Measurements from ENCODE around the gene FAM171A1.

GRCh38 chr10:15399060-15399661 is 28.1 kb upstream of the FAM171A1 start:
- TF ChIP-seq CTCF (IDR thresholded peaks at IDR 0.05; ENCODE audit: insufficient read depth, low read depth, low read length) (no peak), EZH2 (IDR thresholded peaks at IDR 0.05; ENCODE audit: insufficient read depth, low read length) (no peak)

All from astrocyte (in vitro differentiated cells and primary cell).